HG03442 (cell line): ENCODE results near the gene FAM236D.
"Not testable (repeated sequence)": the region's sequence is repeated elsewhere in the genome, so short reads cannot be mapped to it uniquely, and the experiment has no call there.

Source experiments
- ATAC-seq: cut with Tn5 transposase; IDR thresholded peaks from one replicate; pipeline ENCODE4 v1.9.1; 2021; ENCODE audit warnings: mild to moderate bottlenecking, moderate library complexity; ENCODE audit not compliant: unreplicated experiment

The FAM236D gene

DNA sequence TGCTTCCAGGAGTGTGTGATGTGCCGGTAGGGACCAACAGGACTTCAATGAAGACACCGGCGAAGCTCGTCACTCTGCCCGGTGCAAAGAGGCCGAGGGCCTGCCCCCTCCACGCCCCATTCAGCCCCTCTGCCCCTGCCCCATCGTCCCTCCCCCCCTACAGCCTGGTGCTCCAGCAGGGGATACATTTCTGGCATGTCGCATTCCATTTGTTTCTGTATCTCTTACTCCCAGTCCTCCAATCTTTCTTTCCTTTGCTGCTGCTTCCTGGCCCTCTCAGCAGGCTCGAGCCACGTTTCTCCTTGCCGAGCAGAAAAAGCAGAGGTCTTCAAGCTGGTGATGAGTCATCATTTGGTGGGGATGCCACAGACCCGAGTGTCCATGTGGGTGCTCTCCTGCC lies at the start of gene FAM236D:
FAM236D (minus strand) TSS at position 101 of the 400 bp plus-strand sequence; CDS start at position 1, 100 bp downstream.
- ATAC-seq = not testable (repeated sequence)

DNA sequence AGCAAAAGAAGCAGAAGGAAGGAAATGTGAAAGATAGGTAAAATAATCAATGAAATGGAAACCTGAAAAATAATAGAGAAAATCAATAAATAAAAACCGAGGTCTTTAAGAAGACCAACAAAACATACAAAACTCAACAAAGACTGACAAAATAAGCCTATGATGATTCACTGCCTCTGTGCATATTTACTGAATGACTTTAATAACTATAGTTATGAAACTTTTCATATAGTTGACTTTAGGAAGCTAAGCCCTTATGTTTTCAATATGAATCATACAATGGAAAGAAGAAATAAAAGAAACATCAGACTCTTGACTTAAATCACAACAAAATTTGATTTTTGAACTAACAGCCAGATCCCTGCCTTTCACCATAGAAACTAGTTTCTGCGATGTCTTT lies 29.5 kb upstream of the FAM236D start:
- not testable (repeated sequence) for ATAC-seq

DNA sequence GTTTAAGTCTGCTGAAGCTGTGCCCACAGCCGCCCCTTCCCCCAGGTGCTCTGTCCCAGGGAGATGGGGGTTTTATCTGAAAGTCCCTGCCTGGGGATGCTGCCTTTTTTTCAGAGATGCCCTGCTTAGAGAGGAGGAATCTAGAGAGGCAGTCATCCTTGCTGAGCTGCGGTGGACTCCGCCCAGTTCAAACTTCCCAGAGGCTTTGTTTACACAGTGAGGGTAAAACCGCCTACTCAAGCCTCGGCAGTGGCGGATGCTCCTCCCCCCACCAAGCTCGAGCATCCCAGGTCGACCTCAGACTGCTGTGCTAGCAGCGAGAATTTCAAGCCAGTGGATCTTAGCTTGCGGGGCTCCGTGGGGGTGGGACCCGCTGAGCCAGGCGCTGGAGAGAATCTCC lies 22.7 kb upstream of the FAM236D start:
- ATAC-seq = not testable (repeated sequence)

DNA sequence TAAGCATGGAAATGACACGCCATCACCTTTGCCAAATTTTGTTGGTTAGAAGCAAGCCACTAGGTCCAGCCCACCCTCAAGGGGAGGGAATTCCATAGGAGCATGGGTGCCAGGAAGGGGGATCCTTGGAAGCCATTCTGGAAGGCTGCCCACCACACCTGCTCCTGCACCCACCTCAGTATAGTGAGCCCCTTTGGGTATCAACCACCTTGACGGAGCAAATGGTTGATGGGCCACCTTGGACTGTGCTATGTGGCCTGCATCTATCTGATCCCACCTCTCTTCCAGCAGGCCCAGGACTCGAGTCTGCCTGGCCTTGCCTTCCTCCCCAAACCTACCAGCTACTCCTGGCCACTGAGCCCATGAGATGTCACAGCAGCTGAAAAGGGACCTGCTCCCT lies 17.6 kb downstream of the FAM236D start:
- not testable (repeated sequence) for ATAC-seq

DNA sequence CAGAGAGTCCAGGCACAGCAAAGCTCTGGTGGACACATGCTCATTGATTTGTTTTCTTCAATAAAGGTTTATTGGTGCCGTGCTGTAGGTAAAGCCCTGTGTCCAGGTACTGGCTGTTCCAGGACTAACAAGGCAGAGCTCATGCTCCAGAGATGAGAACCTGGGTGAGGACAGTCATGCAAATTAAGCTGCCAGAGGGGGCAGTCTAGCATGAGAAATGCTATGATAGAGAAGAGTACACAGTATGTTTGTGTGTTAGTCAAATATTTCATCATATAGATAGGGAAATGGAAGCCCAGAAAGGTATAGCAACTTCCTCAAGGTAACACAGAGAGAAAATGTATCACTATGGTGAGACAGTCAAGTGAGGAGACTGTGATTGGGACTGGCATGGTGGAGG lies 19.9 kb downstream of the FAM236D start:
- not testable (repeated sequence) for ATAC-seq

DNA sequence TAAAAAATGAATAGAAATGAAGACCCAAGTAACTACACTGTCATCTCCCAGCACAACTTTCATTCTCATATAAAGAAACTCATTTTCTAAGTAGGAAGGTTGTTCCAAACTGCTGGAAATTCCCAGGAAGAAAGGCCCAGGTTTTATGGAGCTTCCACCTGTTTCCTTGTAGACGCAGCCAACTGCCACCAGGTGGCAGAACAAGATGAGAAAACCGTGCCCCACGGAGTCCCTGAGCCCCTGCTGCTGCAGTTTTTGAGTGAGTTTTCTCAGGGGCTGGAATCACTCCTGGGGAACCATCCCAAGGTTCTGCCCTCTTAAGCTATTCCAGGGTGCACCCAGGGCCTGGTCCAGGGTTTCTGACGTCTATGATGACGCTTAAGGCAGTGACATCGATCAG lies 24.0 kb downstream of the FAM236D start:
- ATAC-seq = not testable (repeated sequence)

DNA sequence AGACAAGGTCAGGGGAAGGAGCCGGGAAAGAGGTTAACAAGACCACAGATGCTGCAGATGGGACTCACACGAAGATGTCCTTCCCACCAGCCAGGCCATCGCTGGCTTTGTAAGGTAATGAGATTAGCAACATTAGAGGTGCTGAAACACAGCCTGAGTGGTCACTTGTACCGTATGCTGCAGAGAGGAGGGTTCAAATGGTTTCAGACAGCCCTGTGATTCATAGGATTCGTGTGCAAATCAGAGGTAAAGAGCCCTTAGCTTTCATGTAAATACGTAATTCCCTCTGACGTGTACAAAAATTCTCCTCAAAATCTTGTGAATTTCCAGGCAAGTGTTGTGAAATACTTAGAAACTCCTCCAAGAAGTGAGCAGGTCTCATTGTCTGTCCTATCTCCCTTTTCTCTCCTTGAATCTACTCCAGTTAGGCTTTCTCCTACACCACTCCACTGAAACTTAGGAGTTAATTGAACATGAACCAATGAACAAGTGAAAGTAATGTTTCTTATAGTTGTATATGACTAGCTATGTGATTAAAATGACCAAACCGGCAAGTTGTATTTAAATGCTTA lies 24.6 kb downstream of the FAM236D start:
- not testable (repeated sequence) for ATAC-seq

DNA sequence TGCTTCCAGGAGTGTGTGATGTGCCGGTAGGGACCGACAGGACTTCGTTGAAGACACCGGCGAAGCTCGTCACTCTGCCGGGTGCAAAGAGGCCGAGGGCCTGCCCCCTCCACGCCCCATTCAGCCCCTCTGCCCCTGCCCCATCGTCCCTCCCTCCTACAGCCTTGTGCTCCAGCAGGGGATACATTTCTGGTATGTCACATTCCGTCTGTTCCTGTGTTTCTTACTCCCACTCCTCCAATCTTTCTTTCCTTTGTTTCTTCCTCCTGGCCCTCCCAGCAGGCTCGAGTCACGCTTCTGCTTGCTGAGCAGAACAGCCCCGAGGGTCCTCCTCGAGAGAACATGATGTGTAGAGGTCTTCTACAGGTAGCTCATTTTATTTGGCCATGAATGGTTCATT lies 25.4 kb downstream of the FAM236D start, which contains the start of gene FAM236B:
FAM236B (minus strand) TSS at position 101 of the 400 bp plus-strand sequence; CDS start at position 1, 100 bp downstream.
- ATAC-seq = not testable (repeated sequence)

DNA sequence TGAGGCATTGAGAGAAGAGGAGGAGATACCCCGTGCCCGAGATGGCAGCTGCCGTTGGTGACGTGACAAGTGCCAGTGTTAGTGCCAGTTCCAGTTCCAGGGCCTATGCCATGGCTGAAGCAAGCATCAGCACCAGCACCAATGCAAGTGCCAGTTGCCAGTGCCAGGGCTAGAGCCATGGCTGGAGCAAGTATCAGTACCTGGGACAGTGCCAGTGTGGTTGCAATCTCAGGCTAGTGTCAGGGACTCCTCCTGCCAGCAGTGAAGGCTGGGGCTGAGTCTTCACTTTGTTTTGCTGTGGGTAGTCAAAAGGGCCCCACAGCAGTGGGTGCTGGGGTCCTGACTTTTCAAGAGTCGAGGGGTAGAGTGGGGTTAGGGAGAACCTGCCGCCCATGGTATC lies 29.9 kb downstream of the FAM236D start:
- not testable (repeated sequence) for ATAC-seq

DNA sequence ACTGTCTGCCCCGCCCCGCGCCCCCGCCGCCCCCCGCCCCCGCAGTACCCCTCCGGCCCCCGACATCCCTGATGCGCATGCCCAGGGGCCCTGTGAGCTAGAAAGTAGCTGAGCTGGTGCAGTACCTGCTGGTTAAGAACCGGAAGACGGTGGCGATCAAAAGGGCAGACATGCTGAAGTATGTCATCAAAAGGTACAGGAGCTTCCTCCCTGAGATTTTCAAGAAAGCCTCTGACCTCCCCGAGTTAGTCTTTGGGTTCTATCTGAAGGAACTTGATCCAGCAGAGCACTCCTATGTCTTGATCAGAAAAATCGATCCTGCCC lies 30.6 kb downstream of the FAM236D start:
- ATAC-seq = peak; percentile 61

DNA sequence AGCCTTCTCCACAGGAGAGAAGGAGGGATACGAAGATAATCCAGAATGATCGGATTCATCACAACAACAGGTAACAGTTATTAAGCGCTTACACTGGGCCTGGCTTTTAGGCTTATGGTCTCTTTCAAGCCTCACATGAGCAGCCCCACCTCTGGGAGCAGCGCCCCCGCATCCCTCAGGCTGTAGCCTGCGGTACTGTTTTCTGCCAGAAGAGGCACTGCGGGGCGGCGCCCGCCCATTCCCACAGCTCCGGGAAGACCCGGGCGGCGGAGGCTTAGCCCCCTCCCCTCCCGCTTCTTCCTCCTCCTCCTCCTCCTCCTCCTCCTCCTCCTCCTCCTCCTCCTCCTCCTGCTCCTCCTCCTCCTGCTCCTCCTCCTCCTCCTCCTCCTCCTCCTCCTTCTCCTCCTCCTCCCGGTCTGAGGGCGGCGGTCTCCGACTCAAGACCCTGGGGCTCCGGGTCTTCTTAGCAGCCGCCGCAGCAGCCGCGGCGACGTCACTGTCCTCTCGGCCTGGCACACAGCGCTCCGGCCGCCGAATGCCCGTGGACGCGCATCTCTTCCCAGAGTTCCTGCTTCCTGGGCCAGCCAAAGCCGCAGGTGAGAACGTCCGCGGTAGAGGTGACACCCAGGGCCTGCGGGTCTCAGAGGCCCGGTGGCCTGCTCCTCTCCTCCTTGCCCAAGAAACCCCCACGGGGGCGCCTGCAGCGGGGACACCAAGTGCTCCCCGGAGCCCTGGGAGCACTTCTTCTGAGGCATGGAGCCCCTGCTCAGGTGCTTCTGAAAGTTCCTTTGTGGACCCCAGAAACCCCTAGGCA lies 31.1 kb downstream of the FAM236D start, which contains the start of gene DMRTC1B:
DMRTC1B (plus strand) TSS at position 238 of the 814 bp plus-strand sequence. CDS start 68,246 bp downstream, outside the sequence.
- peak; percentile 89 for ATAC-seq

DNA sequence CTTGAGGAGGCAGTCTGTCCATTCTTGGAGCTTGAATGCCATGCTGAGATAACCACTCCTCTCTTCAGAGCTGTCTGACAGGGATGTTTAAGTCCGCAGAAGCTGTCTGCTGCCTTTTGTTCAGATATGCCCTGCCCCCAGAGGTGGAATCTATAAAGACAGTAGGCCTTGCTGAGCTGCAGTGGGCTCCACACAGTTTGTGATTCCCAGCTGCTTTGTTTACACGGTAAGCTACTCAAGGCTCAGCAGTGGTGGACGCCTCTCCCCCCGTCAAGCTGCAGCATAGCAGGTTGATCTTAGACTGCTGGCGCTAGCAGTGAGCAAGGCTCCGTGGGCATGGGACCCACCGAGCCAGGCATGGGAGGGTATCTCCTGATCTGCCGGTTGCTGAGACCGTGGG lies 47.6 kb downstream of the FAM236D start:
- not testable (repeated sequence) for ATAC-seq
